NCI-H2171 treated with DMSO at 0.1 percent for 48 hours (cell line): ENCODE measurements around the gene GPRIN2.

Source experiments
- DNase-seq: peaks from one replicate; lab custom pipeline; 2025; lab: John Stamatoyannopoulos, UW

Gene GPRIN2

DNA sequence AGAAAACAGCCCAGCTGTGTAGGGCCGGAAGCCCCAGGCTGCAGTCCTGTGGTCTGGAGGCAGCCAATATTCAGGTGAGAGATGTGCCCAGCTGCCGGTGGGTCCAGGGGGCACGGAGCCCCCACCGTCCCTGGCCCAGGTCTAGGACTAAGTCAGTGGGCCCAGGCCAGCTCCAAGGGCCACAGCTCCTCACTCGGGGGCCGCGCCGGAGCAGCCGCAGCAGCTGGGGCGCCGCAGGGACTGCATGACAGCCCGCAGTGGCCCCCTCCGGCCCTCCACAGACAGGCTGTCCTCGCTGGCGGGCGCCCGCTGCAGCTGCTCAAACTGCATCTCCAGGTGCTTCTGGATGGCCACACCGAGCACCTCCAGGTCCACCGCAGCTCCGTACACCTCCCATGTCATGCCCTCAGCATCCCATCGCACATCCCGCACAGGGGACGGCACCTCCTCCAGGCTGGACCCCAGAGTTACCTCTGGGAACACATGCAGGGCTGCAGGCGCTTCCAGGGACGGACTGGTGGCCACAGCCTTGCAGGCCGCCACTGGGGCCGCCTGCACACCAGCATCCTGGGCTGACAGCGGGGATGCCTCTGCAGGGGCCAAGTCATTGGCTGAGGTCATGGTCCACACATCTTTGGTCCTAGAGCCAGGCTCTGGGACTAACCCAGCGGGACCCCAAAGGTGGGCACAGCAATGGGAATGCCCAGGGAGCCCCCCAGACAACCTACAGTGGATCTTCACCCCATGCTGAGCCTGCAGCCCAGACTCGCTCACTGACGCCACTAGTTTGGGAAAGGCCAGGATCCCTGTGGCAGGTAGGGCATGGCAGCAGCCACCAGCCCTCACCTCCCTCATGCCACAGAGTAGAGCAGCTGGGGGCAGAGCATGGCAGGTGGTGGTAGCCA lies 7.0 kb downstream of the GPRIN2 start:
- no peak for DNase-seq

DNA sequence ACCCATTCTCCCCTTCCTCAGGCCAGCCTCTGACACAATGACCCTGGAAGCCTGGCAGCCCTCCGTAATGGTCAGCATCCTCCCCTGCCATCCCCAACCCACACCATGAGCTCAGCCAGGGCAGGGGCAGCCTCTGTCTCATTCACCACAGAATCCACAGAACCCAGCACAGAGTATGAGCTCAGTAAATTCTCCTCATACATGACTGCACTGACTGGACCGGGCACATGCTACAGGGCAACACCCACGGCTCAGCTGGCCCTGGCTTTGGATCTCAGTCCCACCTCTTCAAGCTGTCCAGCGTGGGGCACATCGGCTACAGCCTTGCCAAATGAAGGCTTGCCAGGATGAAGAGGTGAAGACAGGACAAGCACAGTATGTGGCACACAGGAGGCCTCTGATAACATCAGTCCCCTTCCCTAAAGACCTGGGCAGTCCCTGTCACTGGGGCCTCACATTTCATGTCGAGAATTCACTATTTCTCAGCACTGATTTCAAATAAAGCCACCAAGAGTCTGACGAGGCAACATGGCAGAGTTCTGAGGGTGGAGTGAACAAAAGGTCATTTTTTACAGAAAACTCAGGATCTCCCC lies 7.9 kb downstream of the GPRIN2 start:
- DNase-seq, result no peak

DNA sequence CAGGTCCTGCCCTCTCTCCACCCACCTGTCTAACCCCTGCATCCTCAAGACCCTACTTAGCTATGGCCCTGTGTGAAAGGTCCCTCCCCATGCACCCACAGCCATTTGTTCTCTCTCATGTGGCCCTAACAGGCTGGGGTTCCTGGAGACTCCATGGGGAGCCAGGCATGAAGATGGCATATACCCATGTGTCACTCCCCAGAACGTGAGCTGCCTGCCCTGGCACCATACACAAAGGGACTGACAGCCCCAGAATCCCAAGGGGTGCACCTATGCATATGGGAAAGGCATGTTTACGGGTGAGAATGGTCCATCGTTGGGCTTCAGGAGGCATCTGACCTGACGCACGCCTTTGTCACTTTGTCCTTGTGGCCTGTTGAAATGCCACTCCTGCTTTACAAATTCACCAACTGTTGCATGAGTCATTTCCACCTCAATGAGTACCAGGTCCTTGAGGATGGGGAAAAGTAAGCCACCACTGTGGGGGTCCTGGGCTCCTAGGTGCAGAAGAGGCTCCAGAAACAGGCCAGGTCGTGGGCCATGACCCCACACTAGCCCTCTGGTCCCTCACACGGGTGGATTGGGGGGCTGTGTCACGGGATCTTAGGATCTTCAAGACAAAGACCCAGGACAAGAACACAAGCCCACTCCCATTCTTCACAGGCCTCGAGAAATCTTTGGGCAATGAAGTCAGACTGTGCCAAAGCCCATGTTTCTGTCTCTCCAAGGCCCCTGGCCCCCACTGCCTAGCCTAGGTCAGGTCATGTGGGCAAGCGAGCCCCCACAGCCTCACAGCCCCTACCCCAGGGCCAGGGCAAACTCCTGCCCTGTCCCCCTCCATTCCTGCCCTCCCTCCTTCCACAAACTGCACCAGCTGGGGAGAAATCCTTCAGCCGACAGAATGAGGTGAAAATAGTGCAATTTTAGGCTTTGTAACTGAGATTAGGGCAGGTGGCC lies 8.6 kb downstream of the GPRIN2 start:
- no peak for DNase-seq

DNA sequence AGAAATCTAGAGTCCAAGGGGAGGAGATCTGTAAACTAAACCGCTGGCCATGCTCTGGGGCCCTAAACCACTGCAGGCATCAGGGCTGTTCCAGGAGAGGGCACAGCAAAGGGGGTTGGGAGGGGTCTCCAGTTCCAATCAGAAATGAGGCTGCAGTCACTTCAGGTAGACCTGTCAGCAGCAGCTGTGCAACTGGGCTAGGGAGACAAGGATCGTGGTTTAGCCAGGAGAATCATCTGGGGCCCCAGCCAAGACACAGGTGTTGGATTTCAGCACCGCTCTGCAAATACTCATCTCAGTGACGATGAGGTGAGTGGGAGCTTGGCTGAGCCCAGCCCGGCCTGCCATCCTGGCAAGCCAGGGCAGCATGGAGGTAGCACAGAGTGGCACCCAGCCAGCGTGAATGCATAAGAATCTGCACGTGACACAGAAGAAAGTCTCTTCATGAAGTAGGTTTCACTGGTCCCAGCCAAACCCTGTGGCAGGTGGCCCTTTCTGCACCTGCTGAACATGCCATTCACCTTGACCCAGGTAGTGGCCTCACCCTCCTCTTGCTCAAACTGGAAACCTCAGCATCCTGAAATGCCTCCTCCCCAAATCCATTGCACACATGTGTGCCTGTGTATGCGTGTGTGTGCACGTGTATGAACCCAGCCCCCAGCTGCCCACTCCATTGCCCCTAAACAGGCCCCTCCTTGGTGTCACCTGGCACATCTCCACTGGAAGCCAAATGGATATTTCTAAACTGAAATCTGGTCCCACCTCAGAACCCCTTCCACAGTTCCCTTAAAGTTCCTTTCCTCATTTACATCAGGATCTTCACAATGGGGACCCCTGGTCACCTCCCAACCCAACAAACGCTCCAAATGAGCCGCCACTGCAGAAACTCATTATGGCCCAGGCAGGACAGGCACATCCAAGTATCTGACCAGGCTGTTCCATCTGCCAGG lies 9.6 kb downstream of the GPRIN2 start:
- DNase-seq, result peak; percentile 19

DNA sequence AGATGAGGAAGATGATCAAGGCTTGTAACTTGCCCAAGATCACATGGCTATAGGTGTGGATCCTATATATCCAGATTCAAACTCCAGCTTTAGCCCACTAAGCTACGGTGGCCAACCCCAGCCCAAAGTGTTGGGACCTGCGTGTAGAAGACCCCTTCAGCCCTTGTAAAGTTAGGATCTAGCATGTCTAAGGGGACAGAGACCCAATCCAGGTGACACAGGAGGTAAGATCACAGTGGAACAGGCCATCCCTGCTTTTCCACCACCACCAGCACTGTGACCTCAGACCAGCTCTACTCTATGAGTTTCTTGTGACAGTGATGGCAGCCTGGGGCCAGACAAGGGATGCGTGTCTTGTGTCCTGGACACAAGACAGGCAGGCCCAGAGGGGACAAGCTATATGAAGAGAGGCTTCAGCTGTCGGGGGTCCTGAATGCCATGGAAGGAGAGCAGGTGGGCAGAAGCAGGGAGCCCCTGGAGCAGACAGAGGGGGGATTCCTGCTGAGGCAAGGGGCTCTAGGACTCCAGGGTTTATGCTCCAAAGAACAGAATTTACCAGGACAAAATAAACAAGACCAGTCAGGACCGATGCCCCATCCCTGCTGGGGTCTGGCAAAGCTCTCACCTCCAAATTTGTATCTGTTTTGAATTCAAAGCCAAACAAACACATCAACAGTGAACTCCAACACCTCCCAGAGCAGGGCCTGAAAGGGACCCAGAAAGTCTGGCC lies 10.4 kb downstream of the GPRIN2 start:
- no peak for DNase-seq

DNA sequence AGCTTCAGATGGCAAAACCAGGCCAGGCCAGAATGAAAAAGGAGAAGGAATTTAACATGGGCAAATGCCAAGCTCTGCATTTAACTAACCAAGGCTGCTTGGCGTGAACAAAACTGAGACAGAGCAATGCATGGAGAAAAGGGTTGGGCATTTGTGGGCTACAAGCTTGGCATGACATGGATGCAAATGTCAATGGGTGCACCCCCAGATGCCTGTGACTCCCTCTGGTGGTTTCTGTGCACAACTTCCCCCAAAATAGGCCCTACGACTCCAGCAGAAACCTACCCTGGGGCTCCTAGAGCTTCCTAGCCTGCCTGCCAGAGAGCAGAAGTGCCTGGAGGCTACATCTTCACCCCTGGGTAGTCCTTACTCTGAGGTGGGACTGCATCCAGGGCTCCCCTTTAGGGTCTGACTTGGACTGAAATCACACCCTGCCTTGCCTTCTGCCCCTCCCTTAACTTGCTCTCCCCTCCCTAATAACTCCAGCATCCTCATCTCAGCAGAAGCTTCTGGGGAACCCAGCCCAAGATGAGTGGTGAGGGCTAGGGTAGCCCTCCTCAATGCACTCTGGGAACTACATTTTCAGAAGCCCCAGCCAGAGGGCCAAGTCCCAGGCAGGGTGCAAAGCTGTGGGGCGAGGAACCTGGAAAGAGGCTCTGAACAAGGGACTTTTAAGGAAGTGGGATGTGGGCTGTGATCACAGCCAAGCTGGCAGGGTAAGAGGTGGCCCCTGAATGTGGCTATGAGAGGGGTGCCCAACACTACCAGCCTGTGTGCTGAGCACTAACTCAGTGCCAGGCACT lies 11.3 kb downstream of the GPRIN2 start:
- no peak for DNase-seq

DNA sequence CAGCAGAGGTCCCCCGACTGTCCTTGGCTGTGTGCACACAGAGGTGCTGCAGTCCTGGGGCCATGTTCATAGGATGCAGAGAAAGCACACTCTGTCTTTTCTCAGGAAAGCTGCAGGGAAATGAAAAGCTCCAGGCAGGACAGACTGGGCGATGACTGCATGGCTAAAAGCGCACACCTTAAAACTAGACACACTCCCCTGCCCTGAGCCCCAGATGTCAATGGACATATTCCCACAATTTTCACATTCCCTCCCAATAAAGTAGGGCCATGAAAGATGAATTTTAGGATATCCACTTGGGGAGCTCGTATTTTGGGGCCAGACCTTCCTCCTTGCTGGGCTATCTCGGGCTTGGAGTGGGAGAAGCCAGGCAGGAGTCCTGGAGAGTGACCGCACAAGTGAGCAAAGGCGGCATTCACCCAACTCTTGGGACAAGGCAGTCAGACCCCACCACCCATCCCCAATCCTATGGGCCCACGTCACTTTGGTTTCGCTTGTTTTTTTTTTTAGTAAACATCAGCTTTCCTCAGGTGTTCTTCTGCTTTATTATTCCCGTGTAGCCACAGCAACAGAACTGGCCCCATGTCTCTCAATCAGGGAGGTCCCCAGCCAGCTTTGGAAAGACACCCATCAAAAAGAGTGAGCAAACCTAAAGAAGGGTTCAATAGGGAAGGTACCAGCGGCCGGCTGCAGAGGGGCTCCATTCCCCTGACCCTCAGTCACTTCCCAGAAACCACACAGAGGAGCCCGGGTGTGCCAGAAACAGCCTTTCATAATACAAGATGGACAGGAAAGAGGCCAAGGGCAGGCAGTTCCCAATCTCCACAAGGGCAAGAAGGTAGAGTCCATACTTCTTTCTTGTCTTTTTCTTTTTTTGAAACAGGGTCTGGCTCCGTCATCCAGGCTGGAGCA lies 12.7 kb downstream of the GPRIN2 start:
- no peak for DNase-seq

DNA sequence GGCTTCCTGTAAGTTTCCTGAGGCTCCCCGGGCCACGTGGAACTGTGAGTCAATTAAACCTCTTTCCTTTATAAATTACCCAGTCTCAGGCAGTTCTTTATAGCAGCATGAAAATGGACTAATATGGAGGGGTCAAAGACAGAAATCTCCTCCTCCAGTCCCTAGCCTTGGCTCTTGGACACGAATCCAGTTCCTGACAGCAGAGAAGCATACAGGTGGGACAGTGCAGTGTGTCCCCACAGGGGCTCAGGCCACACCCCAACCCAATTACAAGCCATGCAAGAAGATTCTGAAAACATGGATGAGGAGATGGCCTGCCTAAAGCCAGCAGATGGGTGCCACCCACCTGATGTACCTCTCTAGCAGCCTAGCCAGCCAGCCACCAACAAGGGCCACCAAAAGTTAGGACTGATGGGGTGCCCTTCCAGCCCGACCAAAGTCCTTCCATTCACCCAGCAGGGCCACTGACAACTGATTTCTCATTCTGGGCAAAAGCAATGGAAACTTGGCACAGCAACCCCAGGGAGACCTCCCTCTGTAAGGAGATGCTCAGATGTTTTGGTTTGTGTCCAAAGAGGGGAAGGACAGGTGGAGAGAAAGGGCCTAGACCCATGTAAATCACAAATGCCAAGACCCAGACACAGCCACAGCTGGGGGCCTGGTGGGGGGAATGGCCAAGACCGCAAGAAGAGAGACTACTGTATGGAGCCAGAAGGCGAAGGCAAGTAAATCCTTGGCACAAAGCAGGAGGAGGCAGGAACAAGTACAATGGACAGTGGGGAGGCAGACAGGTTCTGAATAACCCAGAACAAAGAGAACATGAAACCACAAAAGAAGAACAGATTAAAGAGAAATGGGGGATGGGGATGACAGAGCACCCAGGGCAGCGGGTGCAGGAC lies 13.6 kb downstream of the GPRIN2 start:
- no peak for DNase-seq

DNA sequence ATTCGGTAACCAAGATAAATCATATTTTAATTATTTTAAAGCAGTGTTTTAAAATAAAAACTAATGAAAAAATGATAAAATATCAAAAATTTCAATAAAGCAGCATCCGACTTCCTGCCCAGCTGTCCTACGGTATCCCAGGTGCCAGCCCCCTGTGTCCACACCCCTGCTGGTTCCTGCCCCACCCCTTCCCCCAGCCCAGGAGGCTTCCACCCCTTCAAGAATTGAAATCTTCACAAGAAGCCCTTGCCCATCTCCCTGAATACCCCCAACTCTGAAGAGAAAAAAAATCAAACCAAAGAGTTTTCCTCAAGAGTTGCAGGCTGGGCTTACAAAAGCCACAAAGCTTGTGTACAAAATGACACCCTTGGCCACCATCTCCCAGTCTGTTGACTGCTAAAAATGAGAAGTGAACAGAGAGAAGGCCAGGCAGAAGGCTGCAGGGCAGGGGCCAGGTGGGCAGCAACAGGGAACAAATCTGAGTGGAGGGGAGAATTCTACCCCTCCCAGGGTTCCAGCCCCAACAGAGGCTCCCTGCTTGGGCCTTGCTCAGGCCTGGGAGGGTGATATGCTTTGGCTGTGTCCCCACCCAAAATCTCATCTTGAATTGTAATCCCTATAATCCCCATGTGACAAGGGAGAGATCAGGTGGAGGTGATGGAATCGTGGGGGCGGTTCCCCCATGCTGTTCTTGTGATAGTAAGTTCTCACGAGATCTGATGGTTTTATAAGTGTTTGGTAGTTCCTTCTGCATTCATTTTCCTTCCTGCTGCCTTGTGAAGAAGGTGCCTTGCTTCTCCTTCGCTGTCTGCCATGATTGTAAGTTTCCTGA lies 14.5 kb downstream of the GPRIN2 start:
- no peak for DNase-seq

DNA sequence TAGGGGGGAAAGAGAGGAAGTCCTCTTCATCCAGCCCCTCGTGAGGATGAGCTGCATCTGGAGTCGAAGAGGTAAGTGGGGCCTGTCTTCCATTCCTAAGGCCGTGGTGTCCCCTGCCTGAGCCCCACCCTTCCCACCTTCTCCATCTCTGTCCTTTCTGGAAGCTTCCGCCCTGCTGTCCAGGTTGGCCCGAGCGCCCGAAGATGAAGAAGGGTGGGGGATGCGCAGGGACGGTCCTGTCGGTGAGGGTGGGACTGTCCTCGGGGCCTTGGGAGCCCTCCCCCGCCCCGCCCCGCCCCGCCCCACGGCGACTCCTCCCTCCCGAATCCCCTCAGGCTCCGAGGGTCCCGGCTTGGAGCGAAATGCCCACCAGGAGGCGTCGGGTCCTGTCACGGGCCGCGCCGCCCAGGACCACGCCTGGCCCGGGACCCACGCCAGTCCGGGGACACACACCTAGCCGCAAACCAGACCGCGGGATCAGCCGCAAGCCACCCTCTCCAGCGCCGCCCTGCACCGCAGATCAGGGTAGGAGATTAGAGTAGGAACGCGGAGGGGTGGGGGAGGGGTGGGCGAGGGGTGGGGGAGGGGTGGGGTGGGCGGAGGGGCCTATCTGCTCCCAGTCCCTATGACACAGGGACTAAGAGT lies 15.3 kb downstream of the GPRIN2 start:
- DNase-seq, result no peak

DNA sequence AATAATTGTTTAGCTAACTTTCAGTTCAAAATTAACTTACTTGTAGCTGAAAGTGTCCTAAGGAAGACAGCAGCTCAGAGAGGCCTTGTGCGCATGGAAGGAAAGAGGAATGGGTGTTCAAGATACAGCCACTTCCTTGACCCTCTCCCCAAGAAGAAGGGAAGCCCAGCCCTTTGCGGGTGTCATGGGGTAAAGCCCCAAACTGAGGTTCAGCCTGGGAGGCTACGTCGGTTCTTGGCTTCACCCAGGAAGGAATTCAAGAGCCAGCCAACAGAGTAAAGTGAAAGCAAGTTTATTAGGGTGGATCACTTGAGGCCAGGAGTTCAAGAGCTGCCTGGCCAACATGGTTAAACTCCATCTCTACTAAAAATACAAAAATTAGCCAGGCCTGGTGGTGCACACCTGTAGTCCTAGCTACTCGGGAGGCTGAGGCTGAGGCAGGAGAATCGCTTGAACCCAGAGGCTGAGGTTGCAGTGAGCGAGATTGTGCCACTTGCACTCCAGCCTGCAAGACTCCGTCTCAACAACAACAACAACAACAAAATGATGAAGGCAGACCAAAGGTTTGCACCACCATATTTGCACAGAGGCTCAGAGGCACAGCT lies 15.9 kb downstream of the GPRIN2 start:
- no peak for DNase-seq

DNA sequence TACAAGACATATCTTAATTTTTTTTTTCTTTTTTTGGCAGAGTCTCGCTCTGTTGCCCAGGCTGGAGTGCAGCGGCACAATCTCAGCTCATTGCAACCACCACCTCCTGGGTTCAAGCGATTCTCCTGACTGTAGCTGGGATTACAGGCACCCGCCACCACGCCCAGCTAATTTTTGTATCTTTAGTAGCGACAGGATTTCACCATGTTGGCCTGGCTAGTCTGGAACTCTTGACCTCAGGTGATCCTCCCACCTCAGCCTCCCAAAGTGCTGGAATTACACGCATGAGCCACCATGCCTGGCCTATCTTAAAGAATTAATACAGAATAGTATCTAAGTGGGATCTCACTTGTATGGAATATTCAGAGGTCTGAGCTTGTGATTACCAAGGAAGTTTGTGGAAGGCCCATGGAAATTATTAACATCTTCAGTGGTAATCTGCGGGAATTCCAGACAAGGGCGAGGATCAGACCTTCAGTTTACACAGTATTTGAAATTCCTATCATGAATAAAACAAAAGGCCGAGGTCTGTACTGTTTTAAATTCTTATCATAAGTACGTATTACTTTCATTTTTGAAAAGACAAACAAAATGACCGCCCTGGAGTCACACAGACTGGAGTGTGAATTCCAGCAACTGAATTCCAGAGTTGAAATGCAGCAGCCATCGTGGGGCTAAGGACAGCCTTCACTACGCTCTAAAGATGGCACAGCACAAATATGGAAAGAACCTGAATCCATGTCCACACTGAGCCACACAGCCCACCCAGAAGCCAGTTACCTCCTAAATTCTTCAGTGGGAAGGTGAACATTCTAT lies 16.7 kb downstream of the GPRIN2 start:
- no peak for DNase-seq

DNA sequence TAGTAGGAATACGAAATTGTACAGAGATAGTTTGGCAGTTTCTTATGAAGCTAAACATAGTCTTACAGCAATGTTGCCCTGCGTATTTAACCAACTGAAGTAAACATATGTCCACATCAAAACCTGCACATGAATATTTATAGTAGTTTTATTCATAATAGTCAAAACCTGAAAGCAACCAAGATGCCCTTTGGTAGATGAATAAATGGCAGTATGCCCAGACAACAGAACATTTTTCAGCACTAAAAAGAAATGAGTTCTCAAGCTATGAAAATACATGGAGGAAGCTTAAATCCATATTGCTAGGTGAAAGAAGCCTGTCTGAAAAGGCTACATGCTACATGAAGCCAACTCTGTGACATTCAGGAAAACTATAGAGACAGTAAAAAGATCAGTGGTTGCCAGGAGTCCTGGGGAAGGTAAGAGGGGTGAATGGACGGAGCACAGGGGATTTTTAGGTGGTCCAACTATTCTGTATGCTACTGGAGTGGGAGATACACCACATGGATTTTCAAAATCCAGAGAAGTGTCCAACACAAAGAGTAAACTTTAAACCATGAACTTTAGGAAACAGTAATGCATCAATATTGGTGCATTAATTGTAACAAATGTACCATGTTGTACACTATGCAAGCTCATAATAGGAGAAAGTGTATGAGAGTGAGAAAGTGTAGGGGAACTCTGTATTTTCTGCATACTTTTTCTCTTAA lies 17.6 kb downstream of the GPRIN2 start:
- no peak for DNase-seq

DNA sequence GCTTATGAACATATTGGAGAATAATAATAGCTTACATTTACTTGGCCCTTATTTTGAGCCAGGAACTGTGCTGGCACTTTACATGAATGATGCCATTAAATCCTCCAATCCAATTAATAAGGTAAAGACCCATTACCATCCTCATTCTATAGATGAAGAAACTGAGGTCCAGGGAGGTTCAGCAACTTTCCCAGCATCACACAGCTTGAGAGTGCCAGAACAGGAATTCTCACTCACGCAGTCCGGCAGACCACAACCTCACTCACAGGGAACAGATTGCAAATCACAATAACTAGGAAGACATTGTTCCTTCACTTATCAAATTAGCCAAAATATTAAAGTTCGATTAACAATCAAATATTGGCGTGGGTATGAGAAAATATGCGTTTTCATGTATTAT lies 18.3 kb downstream of the GPRIN2 start:
- no peak for DNase-seq
